Measurements from ENCODE around the gene POLR2H.

DNA sequence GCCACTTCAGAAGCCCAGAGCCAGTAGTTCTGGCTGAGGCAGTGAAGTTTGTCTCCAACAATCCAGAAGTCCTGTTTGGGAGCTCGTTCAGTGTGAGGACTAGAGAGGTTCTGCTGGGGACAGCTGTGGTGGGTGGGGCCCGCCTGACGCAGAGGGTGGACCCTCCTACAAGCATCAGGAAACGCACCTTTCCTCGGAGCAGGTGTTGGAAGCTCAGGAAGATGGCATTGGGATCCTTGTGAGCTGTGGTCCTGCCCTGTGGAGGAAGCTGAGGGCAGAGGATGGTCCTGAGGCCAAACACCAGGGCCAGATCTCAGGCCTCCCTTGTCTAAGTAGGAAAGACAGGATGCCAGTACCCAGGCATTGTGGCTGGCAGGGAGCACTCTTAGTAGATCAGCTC lies 11.4 kb downstream of the POLR2H start:
- TF ChIP-seq, protein P1, sequence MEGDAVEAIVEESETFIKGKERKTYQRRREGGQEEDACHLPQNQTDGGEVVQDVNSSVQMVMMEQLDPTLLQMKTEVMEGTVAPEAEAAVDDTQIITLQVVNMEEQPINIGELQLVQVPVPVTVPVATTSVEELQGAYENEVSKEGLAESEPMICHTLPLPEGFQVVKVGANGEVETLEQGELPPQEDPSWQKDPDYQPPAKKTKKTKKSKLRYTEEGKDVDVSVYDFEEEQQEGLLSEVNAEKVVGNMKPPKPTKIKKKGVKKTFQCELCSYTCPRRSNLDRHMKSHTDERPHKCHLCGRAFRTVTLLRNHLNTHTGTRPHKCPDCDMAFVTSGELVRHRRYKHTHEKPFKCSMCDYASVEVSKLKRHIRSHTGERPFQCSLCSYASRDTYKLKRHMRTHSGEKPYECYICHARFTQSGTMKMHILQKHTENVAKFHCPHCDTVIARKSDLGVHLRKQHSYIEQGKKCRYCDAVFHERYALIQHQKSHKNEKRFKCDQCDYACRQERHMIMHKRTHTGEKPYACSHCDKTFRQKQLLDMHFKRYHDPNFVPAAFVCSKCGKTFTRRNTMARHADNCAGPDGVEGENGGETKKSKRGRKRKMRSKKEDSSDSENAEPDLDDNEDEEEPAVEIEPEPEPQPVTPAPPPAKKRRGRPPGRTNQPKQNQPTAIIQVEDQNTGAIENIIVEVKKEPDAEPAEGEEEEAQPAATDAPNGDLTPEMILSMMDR (IDR thresholded peaks at IDR 0.05): no peak
- no peak for TF ChIP-seq POLR2A (IDR thresholded peaks at IDR 0.05)
